ENCODE measurements around the gene TTC9. TPM values are rescaled to one million over a fixed set of nuclear protein-coding genes. Genes with fewer than 3 reads are reported as not detected.

TTC9 gene
- polyA plus RNA-seq, 3 donors, result 0.99 to 2.1 (median 1.2) TPM

DNA sequence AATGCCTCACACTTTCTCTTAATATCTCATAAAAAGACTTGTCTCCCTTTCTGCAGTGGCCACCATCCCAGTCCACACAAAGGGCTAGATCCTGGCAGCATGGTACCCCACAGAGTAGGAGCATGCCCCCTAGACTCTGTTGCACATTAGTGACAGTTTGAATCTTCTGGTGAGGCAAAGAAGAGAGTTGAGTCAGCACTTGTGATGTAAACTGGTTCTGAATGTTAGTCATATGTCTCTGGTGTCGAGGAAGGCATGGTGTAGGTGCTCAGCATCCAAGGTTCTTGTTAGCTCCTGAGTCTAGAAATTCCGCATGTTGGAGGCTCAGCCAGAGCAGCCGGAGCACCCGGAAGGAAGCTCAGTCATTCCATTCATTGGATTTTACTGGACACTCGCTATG lies 9.8 kb downstream of the TTC9 start:
- H3K36me3 ChIP-seq (replicated peaks in 1 of 2; ENCODE audit: control insufficient read depth in 1 of 2, insufficient read depth in 2 of 2, low read length in 2 of 2), result no peaks in the 10 kb centered on the region
- no peaks in the 10 kb centered on the region for H3K27me3 ChIP-seq (ENCODE audit: control insufficient read depth in 2 of 2, insufficient read depth in 2 of 2, low read length in 2 of 2)
- peaks cover 27% of the 10 kb centered on the region for H3K4me1 Mint-ChIP-seq
- TF ChIP-seq CTCF (IDR thresholded peaks at IDR 0.05), result no peak
- no peak overlapping the region for H3K4me2 ChIP-seq (replicated peaks; ENCODE audit: extremely low read depth, low read length, poor library complexity, severe bottlenecking)
- no peak overlapping the region for H3K9ac ChIP-seq (ENCODE audit: insufficient read depth, low read length, poor library complexity, severe bottlenecking)
- H3K4me1 ChIP-seq (ENCODE audit: control insufficient read depth in 1 of 2, insufficient read depth in 2 of 2, low read length in 2 of 2), result peaks cover 29 to 31% of the 10 kb centered on the region in 2 donors
- intact Hi-C loops (cut with micrococcal nuclease), result no loop called here
- H3K79me2 ChIP-seq (ENCODE audit: insufficient read depth, low read length), result no peaks in the 10 kb centered on the region
- WGBS (ENCODE audit: insufficient coverage), result 92% methylated on average over 3 of the region's 5 CpGs
- no peaks in the 10 kb centered on the region for H4K20me1 ChIP-seq (ENCODE audit: insufficient read depth, low read length)
- no peak overlapping the region for H3K4me3 Mint-ChIP-seq
- no peak overlapping the region for H3K27ac Mint-ChIP-seq
- DNase-seq, result no peak
- H3K9me3 Mint-ChIP-seq, result no peaks in the 10 kb centered on the region
- no peak overlapping the region for H3K4me3 ChIP-seq (replicated peaks in 1 of 3; ENCODE audit: low read depth in 2 of 3, low read length in 3 of 3)
- no peaks in the 10 kb centered on the region for H3K9me3 ChIP-seq (replicated peaks in 1 of 2; ENCODE audit: control insufficient read depth in 1 of 2, insufficient read depth in 1 of 2, low read length in 2 of 2)
- H3K27ac ChIP-seq (ENCODE audit: low read depth in 1 of 2, low read length in 2 of 2), result no peak overlapping the region
- peaks cover 0 to 30% of the 10 kb centered on the region in 2 donors for H3K36me3 Mint-ChIP-seq
- H2AFZ ChIP-seq (ENCODE audit: insufficient read depth, low read depth, low read length, poor library complexity, severe bottlenecking), result no peak overlapping the region
- H3K27me3 Mint-ChIP-seq (ENCODE audit: low read depth in 3 of 3), result peaks cover 0 to 3% (median 0%) of the 10 kb centered on the region in 3 donors

GRCh38 chr14:70652871-70653270 lies 11.2 kb downstream of the TTC9 start:
- Histone ChIP-seq H3K36me3 (replicated peaks in 1 of 2; ENCODE audit: control insufficient read depth in 1 of 2, insufficient read depth in 2 of 2, low read length in 2 of 2) (no peaks in the 10 kb centered on the region), H3K9ac (ENCODE audit: insufficient read depth, low read length, poor library complexity, severe bottlenecking) (no peak overlapping the region), H3K27me3 (ENCODE audit: control insufficient read depth in 2 of 2, insufficient read depth in 2 of 2, low read length in 2 of 2) (no peaks in the 10 kb centered on the region), H3K4me2 (replicated peaks; ENCODE audit: extremely low read depth, low read length, poor library complexity, severe bottlenecking) (no peak overlapping the region), H3K9me3 (replicated peaks in 1 of 2; ENCODE audit: control insufficient read depth in 1 of 2, insufficient read depth in 1 of 2, low read length in 2 of 2) (no peaks in the 10 kb centered on the region), H4K20me1 (ENCODE audit: insufficient read depth, low read length) (no peaks in the 10 kb centered on the region), H2AFZ (ENCODE audit: insufficient read depth, low read depth, low read length, poor library complexity, severe bottlenecking) (no peak overlapping the region), H3K4me1 (ENCODE audit: control insufficient read depth in 1 of 2, insufficient read depth in 2 of 2, low read length in 2 of 2) (peaks cover 30 to 34% of the 10 kb centered on the region in 2 donors), H3K79me2 (ENCODE audit: insufficient read depth, low read length) (no peaks in the 10 kb centered on the region), H3K4me3 (replicated peaks in 1 of 3; ENCODE audit: low read depth in 2 of 3, low read length in 3 of 3) (no peak overlapping the region), H3K27ac (ENCODE audit: low read depth in 1 of 2, low read length in 2 of 2) (no peak overlapping the region)
- no peak for TF ChIP-seq CTCF (IDR thresholded peaks at IDR 0.05)
- Mint-ChIP-seq H3K27me3 (ENCODE audit: low read depth in 3 of 3) (peaks cover 0 to 3% (median 0%) of the 10 kb centered on the region in 3 donors), H3K9me3 (no peaks in the 10 kb centered on the region), H3K4me1 (peaks cover 30% of the 10 kb centered on the region), H3K4me3 (no peak overlapping the region), H3K27ac (no peak overlapping the region), H3K36me3 (peaks cover 0 to 30% of the 10 kb centered on the region in 2 donors)
- intact Hi-C loops (cut with micrococcal nuclease), result no loop called here
- DNase-seq, result no peak
